ENCODE data around the gene TOX2. TPM values are rescaled to one million over a fixed set of nuclear protein-coding genes. Genes with fewer than 3 reads are reported as not detected.

The TOX2 gene
- total and polyA plus RNA-seq, 2 of the 8 experiments (the other 6 are each of a cell fraction or from before 2014, with no cell fraction given): 1.8 to 3.4 TPM

- H3K23ac ChIP-seq (ENCODE audit: insufficient read length): no peak overlapping the region
- H3K4me1 ChIP-seq (replicated peaks in 1 of 4; ENCODE audit: control insufficient read depth in 3 of 4, insufficient read depth in 4 of 4, low read length in 3 of 4): peaks cover 4 to 9% (median 6%) of the 10 kb centered on the region in 4 experiments; a peak in 6 of 7 replicates
- H3K4ac ChIP-seq (replicated peaks; ENCODE audit: insufficient read length, low read depth, low read length): no peak overlapping the region
- H3K56ac ChIP-seq (replicated peaks; ENCODE audit: insufficient read length, low read depth, low read length): no peak overlapping the region
- no peaks in the 10 kb centered on the region for H4K20me1 ChIP-seq (replicated peaks in 1 of 2; ENCODE audit: control insufficient read depth in 1 of 2, insufficient read depth in 2 of 2, low read length in 2 of 2)
- no peaks in the 10 kb centered on the region for H3K36me3 ChIP-seq (ENCODE audit: control insufficient read depth in 2 of 4, insufficient read depth in 4 of 4, low read length in 3 of 4)
- H3K4me2 ChIP-seq (ENCODE audit: insufficient read depth in 1 of 2, low read depth in 2 of 2, low read length in 2 of 2): peak overlapping the region in 1 of 2 experiments; percentile 17; a peak in 1 of 4 replicates
- H2BK120ac ChIP-seq (replicated peaks; ENCODE audit: low read depth, low read length): peak overlapping the region; percentile 12
- no peaks in the 10 kb centered on the region; a peak in 1 of 4 replicates for H3K9me3 ChIP-seq (ENCODE audit: insufficient read depth in 2 of 2, low read depth in 1 of 2, low read length in 1 of 2)
- H3K4me3 ChIP-seq (ENCODE audit: extremely low read depth in 1 of 4, insufficient read depth in 2 of 4, low read depth in 3 of 4, low read length in 4 of 4): no peak overlapping the region
- no peak for DNase-seq (ENCODE audit: low read depth in 1 of 2, low spot score in 2 of 2)
- H2BK5ac ChIP-seq (ENCODE audit: low read depth, low read length): no peak overlapping the region
- 88% methylated on average over 2 of the region's 2 CpGs; no CpG with 5 or more reads in 1 of the 2 experiments for WGBS, 2 experiments (ENCODE audit: extremely low coverage in 1 of 2, insufficient coverage in 1 of 2, insufficient read length in 1 of 2, insufficient replicate concordance in 2 of 2, low coverage in 1 of 2, low lambda C conversion rate in 2 of 2, missing lambda C conversion rate in 1 of 2)
- no peak overlapping the region for H4K8ac ChIP-seq (ENCODE audit: extremely low read depth, insufficient read depth, low read length)
- H3K23me2 ChIP-seq (ENCODE audit: low read depth, low read length): peaks cover 2% of the 10 kb centered on the region; the same call in 1 of the 2 replicates
- no peak for FAIRE-seq
- no peaks in the 10 kb centered on the region for H3K79me2 ChIP-seq (ENCODE audit: control insufficient read depth in 1 of 2, insufficient read depth in 2 of 2, low read length in 2 of 2)
- H3K14ac ChIP-seq (ENCODE audit: insufficient read length): no peak overlapping the region
- H3K9ac ChIP-seq (replicated peaks in 1 of 4; ENCODE audit: extremely low read depth in 1 of 4, low read depth in 3 of 4, low read length in 3 of 4): no peak overlapping the region
- H3K79me1 ChIP-seq (ENCODE audit: low read depth, low read length): no peaks in the 10 kb centered on the region
- H2BK12ac ChIP-seq (ENCODE audit: low read depth, low read length): peak overlapping the region; percentile 64; the same call in 1 of the 2 replicates
- no peak overlapping the region for H4K5ac ChIP-seq (ENCODE audit: insufficient read length, low read depth, low read length)
- ChIA-PET POLR2A (ENCODE audit: partially characterized antibody) (no interaction called here), CTCF (ENCODE audit: partially characterized antibody) (no interaction called here)
- no peaks in the 10 kb centered on the region for H3K27me3 ChIP-seq (replicated peaks in 1 of 4; ENCODE audit: control insufficient read depth in 3 of 4, extremely low read depth in 1 of 4, insufficient read depth in 3 of 4, low read length in 3 of 4)
- no peak overlapping the region for H3K27ac ChIP-seq (ENCODE audit: low read depth, low read length)
- H3K18ac ChIP-seq (ENCODE audit: extremely low read depth, low read length): no peak overlapping the region
- peak overlapping the region; percentile 45 for H4K91ac ChIP-seq (replicated peaks; ENCODE audit: insufficient read length, low read length)
- H2AK5ac ChIP-seq (ENCODE audit: low read depth, low read length): no peak overlapping the region
- peak overlapping the region; percentile 38 for H2AFZ ChIP-seq (ENCODE audit: low read length)
- peak overlapping the region; percentile 51; the same call in 1 of the 2 replicates for H2BK20ac ChIP-seq (ENCODE audit: low read length)
- peak overlapping the region; percentile 89; the same call in 1 of the 2 replicates for H2BK15ac ChIP-seq (ENCODE audit: low read length)
- no peak for TF ChIP-seq SRF (IDR thresholded peaks at IDR 0.05; ENCODE audit: low read depth, low read length)
- TF ChIP-seq RAD21 (IDR thresholded peaks at IDR 0.05 in 1 of 2, conservative IDR thresholded peaks at IDR 0.05 in 1 of 2; ENCODE audit: low read depth in 2 of 2, low read length in 2 of 2): no peak
- no peak for TF ChIP-seq PHF8 (conservative IDR thresholded peaks at IDR 0.05; ENCODE audit: low read depth, low read length)
- no peak for TF ChIP-seq CBX8 (IDR thresholded peaks at IDR 0.05; ENCODE audit: borderline replicate concordance, low read depth, low read length)
- TF ChIP-seq SUZ12 (IDR thresholded peaks at IDR 0.05; ENCODE audit: low read length): no peak
- TF ChIP-seq KDM1A (IDR thresholded peaks at IDR 0.05; ENCODE audit: borderline replicate concordance, low read length): no peak
- TF ChIP-seq, protein P1, sequence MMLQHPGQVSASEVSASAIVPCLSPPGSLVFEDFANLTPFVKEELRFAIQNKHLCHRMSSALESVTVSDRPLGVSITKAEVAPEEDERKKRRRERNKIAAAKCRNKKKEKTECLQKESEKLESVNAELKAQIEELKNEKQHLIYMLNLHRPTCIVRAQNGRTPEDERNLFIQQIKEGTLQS (IDR thresholded peaks at IDR 0.05; ENCODE audit: insufficient read depth, low read depth, low read length): no peak
- TF ChIP-seq SP1 (IDR thresholded peaks at IDR 0.05; ENCODE audit: low read depth, low read length): no peak
- no peak for TF ChIP-seq MAFK (IDR thresholded peaks at IDR 0.05; ENCODE audit: low read depth, low read length)
- no peak for TF ChIP-seq EP300 (IDR thresholded peaks at IDR 0.05; ENCODE audit: borderline replicate concordance in 1 of 2, low read depth in 2 of 2, low read length in 2 of 2)
- no peak for TF ChIP-seq CREB1 (IDR thresholded peaks at IDR 0.05)
These were observed 20.7 kb upstream of the TOX2 start for GRCh38 chr20:43893930-43894329.

Data from H1 (cell line).